Measurements from ENCODE around the gene PARP15.

GRCh38 chr3:122679085-122679881, 101.8 kb downstream of the PARP15 start:
- peak; percentile 76 to 82 (median 80) for TF ChIP-seq CTCF (IDR thresholded peaks at IDR 0.05)
- peak in 1 of 4 donors; percentile 9 for TF ChIP-seq POLR2A (IDR thresholded peaks at IDR 0.05)
